K562 (cell line): Measurements from ENCODE around the gene SDK1. TPM values are rescaled to one million over a fixed set of nuclear protein-coding genes. Genes with fewer than 3 reads are reported as not detected.

Experiments
- ATAC-seq: fragments of 200-7000 bp; cut with Tn5 transposase; 3 replicates; pipeline ENCODE4 v1.9.1; 2020; ENCODE audit warnings: moderate library complexity
- BruUV-seq: library from RNA; stranded (reverse); fragments of 400-500 nt; replicated peaks from 2 replicates; lab custom pipeline; 2021; lab: Mats Ljungman, UMichigan
- CTCF ChIA-PET: fragments of 300-600 bp; formaldehyde crosslinking; extraction: SDS; loops from one replicate; lab custom pipeline; 2021; ENCODE audit warnings: low intra/inter-chr PET ratio; lab: Yijun Ruan, JAX
- POLR2A ChIA-PET: fragments of 300-600, 350-650 bp; sonication (Branson Sonifier 250); formaldehyde crosslinking; extraction: SDS; loops from one replicate; lab custom pipeline; 2021; ENCODE audit warnings: antibody characterized with exemption, inconsistent platforms; lab: Yijun Ruan, JAX
- DNase-seq, 4 experiments: peaks; one replicate each; pipeline versions ENCODE4 v3.0.0 to v3.0.0-alpha.2; 2011 to 2018; ENCODE audit warnings: low spot score in 3 of 4, mixed read lengths in 3 of 4; ENCODE audit errors: extremely low read depth in 1 of 4
- FAIRE-seq: peaks from 2 replicates; lab custom pipeline; 2011; peaks lifted over from hg19 to GRCh38; lab: Jason Lieb, UNC
- H2AFZ ChIP-seq: 2 replicates; pipeline ENCODE4 v1.6.0; 2011; ENCODE audit warnings: low read depth, low read length, control low read depth, inconsistent platforms
- H3K27ac ChIP-seq: fragments of 200-600 bp; 3 replicates; pipeline ENCODE4 v1.8.0; 2011; ENCODE audit warnings: low read depth, mild to moderate bottlenecking, control low read depth, inconsistent platforms, low read length, moderate library complexity, mixed read lengths; ENCODE audit errors: extremely low read depth
- H3K27me3 ChIP-seq, 2 experiments: fragments of 300-600 bp in 1 of 2; 2 replicates in 1 of 2; 3 replicates in 1 of 2; pipeline versions ENCODE4 v1.6.0 to v1.8.0; 2011; ENCODE audit warnings: inconsistent platforms in 2 of 2, low read length in 2 of 2, mild to moderate bottlenecking in 1 of 2, mixed read lengths in 1 of 2, moderate library complexity in 1 of 2; ENCODE audit not compliant: control insufficient read depth in 2 of 2, insufficient read depth in 2 of 2
- H3K36me3 ChIP-seq: fragments of 300-600 bp; 3 replicates; pipeline ENCODE4 v1.8.0; 2011; ENCODE audit warnings: mild to moderate bottlenecking, low read length, inconsistent platforms; ENCODE audit not compliant: control insufficient read depth, insufficient read depth
- H3K4me1 ChIP-seq, 2 experiments: fragments of 200-600 bp in 1 of 2; replicated peaks in 1 of 2; 2 replicates in 1 of 2; 3 replicates in 1 of 2; pipeline versions ENCODE4 v1.5.1 to v1.8.0; 2011; ENCODE audit warnings: inconsistent platforms in 2 of 2, low read length in 2 of 2, mild to moderate bottlenecking in 1 of 2, mixed read lengths in 1 of 2, moderate library complexity in 1 of 2; ENCODE audit not compliant: control insufficient read depth in 2 of 2, insufficient read depth in 2 of 2
- H3K4me2 ChIP-seq: 2 replicates; pipeline ENCODE4 v1.6.1; 2011; ENCODE audit warnings: low read length, control low read depth, inconsistent platforms, mixed read lengths; ENCODE audit not compliant: insufficient read depth
- H3K4me3 ChIP-seq: fragments of 200-600 bp; sonication (generic), shearing (Covaris generic); 2 replicates; pipeline ENCODE4 v1.5.1; 2016; ENCODE audit warnings: control low read depth, inconsistent platforms
- H3K79me2 ChIP-seq: fragments of 200-600 bp; 3 replicates; pipeline ENCODE4 v1.8.0; 2011; ENCODE audit warnings: low read length, inconsistent platforms; ENCODE audit not compliant: control insufficient read depth, insufficient read depth
- H3K9ac ChIP-seq, 2 experiments: 2 replicates each; pipeline versions ENCODE4 v1.6.0 to v1.6.1; 2011; ENCODE audit warnings: low read depth in 2 of 2, low read length in 2 of 2, control low read depth in 1 of 2, inconsistent platforms in 1 of 2, mild to moderate bottlenecking in 1 of 2, mixed read lengths in 1 of 2; ENCODE audit not compliant: insufficient read depth in 1 of 2
- H3K9me1 ChIP-seq: one replicate; pipeline ENCODE4 v1.6.0; 2011; ENCODE audit warnings: inconsistent platforms, mild to moderate bottlenecking, low read length, moderate library complexity; ENCODE audit not compliant: control insufficient read depth, insufficient read depth
- H3K9me3 ChIP-seq: replicated peaks from 2 replicates; pipeline ENCODE4 v1.5.1; 2011; ENCODE audit warnings: low read depth, low read length, inconsistent platforms; ENCODE audit not compliant: control insufficient read depth, insufficient read depth
- H4K20me1 ChIP-seq: replicated peaks from 2 replicates; pipeline ENCODE4 v1.6.1; 2011; ENCODE audit warnings: low read length, inconsistent platforms, mixed read lengths; ENCODE audit not compliant: control insufficient read depth, insufficient read depth
- GTF2F1 ChIP-seq: IDR thresholded peaks from 2 replicates; pipeline ENCODE4 v1.6.1; 2011; ENCODE audit warnings: low read depth, low read length, improper control_type of control experiment
- HNRNPK ChIP-seq: fragments of 200-400 bp; formaldehyde crosslinking; IDR thresholded peaks from one replicate; pipeline ENCODE4 v1.6.1; 2018; ENCODE audit warnings: mild to moderate bottlenecking, low read depth, low read length; ENCODE audit not compliant: poor library complexity, severe bottlenecking
- MED1 ChIP-seq: sonication (generic); formaldehyde crosslinking; IDR thresholded peaks from 2 replicates; pipeline ENCODE4 v1.8.1; 2023; ENCODE audit warnings: missing genetic modification reagents, borderline replicate concordance
- NCOA4 ChIP-seq: fragments of 450-650 bp; IDR thresholded peaks from 2 replicates; pipeline ENCODE4 v1.6.1; 2018; ENCODE audit warnings: mild to moderate bottlenecking; ENCODE audit not compliant: partially characterized antibody
- SRF ChIP-seq, 2 experiments: fragments of 250-450, 450-650 bp in 1 of 2; sonication (Bioruptor Pico) in 1 of 2; sonication (generic) in 1 of 2; formaldehyde crosslinking; IDR thresholded peaks; 2 replicates each; pipeline versions ENCODE4 v1.5.0 to v1.5.1; 2020 to 2022; ENCODE audit warnings: mild to moderate bottlenecking in 1 of 2, missing genetic modification reagents in 1 of 2
- ZNF165 ChIP-seq: fragments of 250-450 bp; sonication (Bioruptor Pico); IDR thresholded peaks from 2 replicates; pipeline ENCODE4 v1.4.0; 2020; ENCODE audit warnings: borderline replicate concordance
- ZNF41 ChIP-seq: fragments of 250-450 bp; sonication (Bioruptor Pico); conservative IDR thresholded peaks from 2 replicates; pipeline ENCODE4 v1.4.0; 2020; ENCODE audit warnings: mild to moderate bottlenecking
- WGBS: fragments of 100-300 bp; shearing (Covaris generic); methylation state at CpG from one replicate; pipeline ENCODE4 v1.1.6; 2016; ENCODE audit warnings: low coverage, mixed read lengths; ENCODE audit not compliant: insufficient coverage; ENCODE audit errors: missing lambda C conversion rate; 5-methylcytosine and 5-hydroxymethylcytosine counted together
- in situ Hi-C: fragments of 300-500 bp; cut with MboI; formaldehyde crosslinking; loops from 4 replicates; pipeline ENCODE4 v1.15.0; 2018; ENCODE audit warnings: inconsistent platforms, mixed read lengths
- intact Hi-C: fragments of 100-400 bp; cut with micrococcal nuclease; formaldehyde crosslinking; loops from 2 replicates; pipeline ENCODE4 v1.14.2; 2022
- polyA plus RNA-seq, 8 experiments: library from polyadenylated mRNA; depleted of rRNA in 4 of 8; stranded (reverse) in 5 of 8; unstranded in 3 of 8; fragments of >200 nt; fragmentation: Nextera tagmentation in 2 of 8; fragmentation: Illumina TruSeq in 1 of 8; extraction: Ambion mirVana in 2 of 8; extraction: Trizol in 1 of 8; gene quantifications; 2 replicates each; pipeline versions ENCODE4 v1.2.1 to v1.2.3, GENCODE V29; 2011 to 2014; ENCODE audit warnings: inconsistent platforms in 1 of 8, missing spikeins in 1 of 8
- total RNA-seq, 7 experiments: library from RNA; depleted of rRNA in 6 of 7; stranded (reverse); fragments of >200 nt in 6 of 7; fragmentation: Illumina TruSeq in 2 of 7; extraction: Trizol in 2 of 7; gene quantifications; 2 replicates each; pipeline versions ENCODE4 v1.2.1 to v1.2.3, GENCODE V29; 2011 to 2021; ENCODE audit warnings: low replicate concordance in 1 of 7

The SDK1 gene
- total and polyA plus RNA-seq, 9 of the 15 experiments (the other 6 are each of a cell fraction or from before 2014, with no cell fraction given), result 0.16 TPM; not detected in 8

DNA sequence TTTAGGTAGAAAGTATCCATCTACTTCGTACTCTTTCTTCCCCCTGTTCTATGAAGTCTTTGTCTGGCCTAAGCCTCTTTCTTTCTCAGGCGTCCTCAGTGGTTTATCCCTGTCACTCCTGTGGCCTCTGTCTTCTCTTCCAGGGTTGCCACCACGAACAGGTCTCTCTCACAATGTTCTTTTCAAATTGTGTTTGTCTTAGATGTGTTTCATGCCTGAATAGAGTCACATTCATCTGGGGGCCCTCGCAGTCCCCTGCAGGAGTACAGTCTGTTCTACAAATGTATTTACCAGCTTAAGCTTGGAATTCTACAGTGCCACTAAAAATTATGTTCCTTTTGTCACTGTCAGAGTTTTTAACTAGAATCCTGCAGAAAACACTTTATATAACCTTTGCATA lies 700.7 kb downstream of the SDK1 start:
- Histone ChIP-seq H3K27me3 (peaks cover 10 to 71% of the 10 kb centered on the region in 2 experiments; a peak in 4 of 5 replicates), H2AFZ (no peak overlapping the region), H3K79me2 (no peaks in the 10 kb centered on the region), H3K4me2 (no peak overlapping the region), H3K9me3 (no peaks in the 10 kb centered on the region), H3K4me1 (no peaks in the 10 kb centered on the region), H3K27ac (no peak overlapping the region), H3K9me1 (no peaks in the 10 kb centered on the region), H3K36me3 (no peaks in the 10 kb centered on the region)
- WGBS, result 3% methylated on average over 4 of the region's 4 CpGs
- DNase-seq (no peak), ATAC-seq (no peak), FAIRE-seq (no peak)
- POLR2A ChIA-PET, result no interaction called here
- TF ChIP-seq GTF2F1 (no peak), MED1 (CRISPR knock-in tag) (no peak), HNRNPK (no peak), ZNF165 (no peak), NCOA4 (no peak), ZNF41 (CRISPR knock-in tag) (no peak), SRF (CRISPR knock-in tag; IDR thresholded peaks at IDR 0.05) (no peak)
- TF ChIP-seq, all 486 proteins: peak for 0
- CTCF ChIA-PET, result no interaction called here
- H3K4me3 ChIP-seq, result no peak overlapping the region
- H4K20me1 ChIP-seq, result no peaks in the 10 kb centered on the region; the same call in 1 of the 2 replicates
- H3K9ac ChIP-seq, result no peak overlapping the region
- no TSS peak for BruUV-seq
- in situ Hi-C loops, result no loop called here
- intact Hi-C loops, result no loop called here
